ENCODE results near the gene INHBE.

GRCh38 chr12:57449375-57449774, 5.7 kb upstream of the INHBE start:
- no peak for TF ChIP-seq CTCF (IDR thresholded peaks at IDR 0.05; ENCODE audit: low read depth, low read length, missing input control)
- TF ChIP-seq ATF3 (IDR thresholded peaks at IDR 0.05), result no peak
- no peak for TF ChIP-seq MAX (IDR thresholded peaks at IDR 0.05)
- no peak for TF ChIP-seq SP1 (IDR thresholded peaks at IDR 0.05)
- no peak for TF ChIP-seq JUND (IDR thresholded peaks at IDR 0.05)
- no peak for TF ChIP-seq YY1 (IDR thresholded peaks at IDR 0.05)
- no peak for TF ChIP-seq TAF1 (conservative IDR thresholded peaks at IDR 0.05)
- no peak for TF ChIP-seq ZBTB33 (IDR thresholded peaks at IDR 0.05)
- TF ChIP-seq GABPA (IDR thresholded peaks at IDR 0.05 in 1 of 2, conservative IDR thresholded peaks at IDR 0.05 in 1 of 2), result no peak
- no peak for TF ChIP-seq RAD21 (IDR thresholded peaks at IDR 0.05)
- TF ChIP-seq REST (IDR thresholded peaks at IDR 0.05), result no peak
- TF ChIP-seq RXRA (IDR thresholded peaks at IDR 0.05), result no peak
- no peak for TF ChIP-seq EGR1 (IDR thresholded peaks at IDR 0.05; ENCODE audit: low read depth in 2 of 2)
- TF ChIP-seq FOXA1 (IDR thresholded peaks at IDR 0.05), result no peak
